GM23338 (cell line): Measurements from ENCODE around the gene GNG12. TPM values are rescaled to one million over a fixed set of nuclear protein-coding genes. Genes with fewer than 3 reads are reported as not detected.

Experiments
- ATAC-seq: fragments of 200-7000 bp; cut with Tn5 transposase; 3 replicates; pipeline ENCODE4 v1.9.1; 2020
- DNase-seq: peaks from one replicate; pipeline ENCODE4 v3.0.0-alpha.2; 2015; ENCODE audit warnings: low spot score
- H2AFZ ChIP-seq: fragments of 200-600 bp; sonication (generic); 2 replicates; pipeline ENCODE4 v1.8.0; 2016; ENCODE audit warnings: antibody characterized with exemption, mild to moderate bottlenecking, moderate library complexity
- H3F3A ChIP-seq: fragments of 200-600 bp; sonication (generic); replicated peaks from 2 replicates; pipeline ENCODE4 v1.8.0; 2017; ENCODE audit warnings: antibody characterized with exemption, mixed run types, low read depth
- H3K27ac ChIP-seq: fragments of 200-600 bp; sonication (generic); 2 replicates; pipeline ENCODE4 v1.6.1; 2016; ENCODE audit warnings: low read depth
- H3K27me3 ChIP-seq: fragments of 200-600 bp; sonication (generic); 2 replicates; pipeline ENCODE4 v1.8.0; 2016; ENCODE audit warnings: mild to moderate bottlenecking, mixed run types, moderate library complexity; ENCODE audit not compliant: insufficient read depth
- H3K36me3 ChIP-seq: fragments of 200-600 bp; sonication (generic); 2 replicates; pipeline ENCODE4 v1.8.0; 2016; ENCODE audit warnings: mild to moderate bottlenecking; ENCODE audit not compliant: insufficient read depth
- H3K4me1 ChIP-seq: fragments of 200-600 bp; sonication (generic); 2 replicates; pipeline ENCODE4 v1.8.0; 2016; ENCODE audit warnings: mild to moderate bottlenecking, moderate library complexity; ENCODE audit not compliant: insufficient read depth
- H3K4me2 ChIP-seq: fragments of 200-600 bp; sonication (generic); 2 replicates; pipeline ENCODE4 v1.7.1; 2017; ENCODE audit warnings: mixed run types
- H3K4me3 ChIP-seq: fragments of 200-600 bp; sonication (generic); 2 replicates; pipeline ENCODE4 v1.6.1; 2016; ENCODE audit warnings: mixed run types
- H3K79me2 ChIP-seq: fragments of 200-600 bp; sonication (generic); replicated peaks from 2 replicates; pipeline ENCODE4 v1.8.0; 2017; ENCODE audit warnings: mild to moderate bottlenecking; ENCODE audit not compliant: insufficient read depth
- H3K9me2 ChIP-seq: fragments of 200-600 bp; sonication (generic); 2 replicates; pipeline ENCODE4 v1.8.0; 2017; ENCODE audit not compliant: insufficient read depth
- H4K20me1 ChIP-seq: fragments of 200-600 bp; sonication (generic); replicated peaks from 2 replicates; pipeline ENCODE4 v1.8.0; 2017; ENCODE audit warnings: mild to moderate bottlenecking; ENCODE audit not compliant: insufficient read depth
- H3K27ac Mint-ChIP-seq: 2 replicates; pipeline ENCODE4 v1.8.0; 2020; ENCODE audit warnings: inconsistent platforms, mild to moderate bottlenecking, moderate library complexity, mixed read lengths
- H3K27me3 Mint-ChIP-seq: 3 replicates; pipeline ENCODE4 v1.8.0; 2022; ENCODE audit warnings: low read depth, mild to moderate bottlenecking, moderate library complexity, mixed read lengths, inconsistent platforms; ENCODE audit not compliant: insufficient read depth, poor library complexity
- H3K36me3 Mint-ChIP-seq: 3 replicates; pipeline ENCODE4 v1.8.0; 2021; ENCODE audit warnings: low read depth, mild to moderate bottlenecking, inconsistent platforms, moderate library complexity, mixed read lengths
- H3K4me1 Mint-ChIP-seq: 3 replicates; pipeline ENCODE4 v1.8.0; 2020; ENCODE audit warnings: mild to moderate bottlenecking, inconsistent platforms, mixed read lengths
- H3K4me3 Mint-ChIP-seq: 3 replicates; pipeline ENCODE4 v1.8.0; 2021; ENCODE audit warnings: moderate library complexity, mild to moderate bottlenecking, inconsistent platforms, mixed read lengths
- H3K9me3 Mint-ChIP-seq: 3 replicates; pipeline ENCODE4 v1.8.0; 2020; ENCODE audit warnings: moderate library complexity, mild to moderate bottlenecking, inconsistent platforms, mixed read lengths
- CTCF ChIP-seq, 2 experiments: fragments of 200-600 bp in 1 of 2; sonication (generic) in 1 of 2; conservative IDR thresholded peaks; 2 replicates each; pipeline versions ENCODE4 v1.5.1 to v1.6.1; 2016 to 2017; ENCODE audit warnings: antibody characterized with exemption in 2 of 2, low read depth in 2 of 2, mild to moderate bottlenecking in 2 of 2, moderate library complexity in 1 of 2
- EZH2phosphoT487 ChIP-seq: fragments of 200-600 bp; sonication (generic); IDR thresholded peaks from one replicate; pipeline ENCODE4 v1.8.1; 2018; ENCODE audit warnings: antibody characterized with exemption; ENCODE audit not compliant: unreplicated experiment
- JUNB ChIP-seq: IDR thresholded peaks from one replicate; pipeline ENCODE4 v1.6.1; 2016; ENCODE audit warnings: antibody characterized with exemption; ENCODE audit not compliant: unreplicated experiment
- NANOG ChIP-seq: IDR thresholded peaks from 2 replicates; pipeline ENCODE4 v1.6.1; 2016; ENCODE audit warnings: antibody characterized with exemption, borderline replicate concordance
- POLR2AphosphoS5 ChIP-seq: IDR thresholded peaks from 2 replicates; pipeline ENCODE4 v1.6.1; 2016; ENCODE audit warnings: antibody characterized with exemption, low read depth
- STAT1 ChIP-seq: IDR thresholded peaks from one replicate; pipeline ENCODE4 v1.6.1; 2016; ENCODE audit warnings: antibody characterized with exemption; ENCODE audit not compliant: unreplicated experiment
- ZNF114 ChIP-seq: fragments of 250-450 bp; sonication (Bioruptor Pico); IDR thresholded peaks from 2 replicates; pipeline ENCODE4 v1.5.0; 2020; ENCODE audit warnings: mild to moderate bottlenecking, moderate library complexity
- polyA plus RNA-seq: library from polyadenylated mRNA; unstranded; fragments of >200 nt; fragmentation: Nextera tagmentation; extraction: Ambion mirVana; gene quantifications from 2 replicates; pipeline ENCODE4 v1.2.1, GENCODE V29; 2016
- total RNA-seq: library from RNA; depleted of rRNA; stranded (reverse); fragments of >200 nt; shearing (Covaris generic); gene quantifications from 2 replicates; pipeline ENCODE4 v1.2.3, GENCODE V29; 2014
- TF ChIP-seq, protein P1 (sequence below): IDR thresholded peaks from 2 replicates; pipeline ENCODE4 v1.6.1; 2016; ENCODE audit warnings: antibody characterized with exemption
- TF ChIP-seq, protein P2 (sequence below): fragments of 250-450 bp; sonication (Bioruptor Pico); IDR thresholded peaks from 2 replicates; pipeline ENCODE4 v1.5.0; 2020; ENCODE audit warnings: mild to moderate bottlenecking, moderate library complexity

Gene GNG12
- total and polyA plus RNA-seq, 2 experiments from 2014 or later: 13.4 to 33.0 TPM

- Histone ChIP-seq H3K9me2 (peaks cover 6% of the 10 kb centered on the region; the same call in 1 of the 2 replicates), H3K27ac (no peak overlapping the region), H3K4me3 (peak overlapping the region; percentile 93), H3F3A (no peaks in the 10 kb centered on the region; the same call in 1 of the 2 replicates), H2AFZ (peak overlapping the region; percentile 84), H4K20me1 (no peaks in the 10 kb centered on the region), H3K27me3 (peaks cover 47% of the 10 kb centered on the region), H3K4me1 (peaks cover 20% of the 10 kb centered on the region), H3K79me2 (peaks cover 28% of the 10 kb centered on the region), H3K4me2 (peak overlapping the region; percentile 100), H3K36me3 (no peaks in the 10 kb centered on the region)
- H3K36me3 Mint-ChIP-seq: no peaks in the 10 kb centered on the region
- no peaks in the 10 kb centered on the region for H3K9me3 Mint-ChIP-seq
- DNase-seq (peak; percentile 47), ATAC-seq (peak; percentile 6; the same call in 1 of the 3 replicates)
- H3K27me3 Mint-ChIP-seq: peaks cover 33% of the 10 kb centered on the region
- H3K4me1 Mint-ChIP-seq: peaks cover 22% of the 10 kb centered on the region
- peak overlapping the region; percentile 88 for H3K4me3 Mint-ChIP-seq
- peak overlapping the region; percentile 27; the same call in 1 of the 2 replicates for H3K27ac Mint-ChIP-seq
- TF ChIP-seq NANOG (no peak), EZH2phosphoT487 (no peak), CTCF (conservative IDR thresholded peaks at IDR 0.05; ENCODE audit: low read depth in 2 of 2) (0 out of 4 replicates have a peak, but pooled peaks of 1 of the 2 experiments have one; percentile 1), STAT1 (no peak), ZNF114 (CRISPR knock-in tag) (no peak), POLR2AphosphoS5 (no peak)
- TF ChIP-seq, protein P1, sequence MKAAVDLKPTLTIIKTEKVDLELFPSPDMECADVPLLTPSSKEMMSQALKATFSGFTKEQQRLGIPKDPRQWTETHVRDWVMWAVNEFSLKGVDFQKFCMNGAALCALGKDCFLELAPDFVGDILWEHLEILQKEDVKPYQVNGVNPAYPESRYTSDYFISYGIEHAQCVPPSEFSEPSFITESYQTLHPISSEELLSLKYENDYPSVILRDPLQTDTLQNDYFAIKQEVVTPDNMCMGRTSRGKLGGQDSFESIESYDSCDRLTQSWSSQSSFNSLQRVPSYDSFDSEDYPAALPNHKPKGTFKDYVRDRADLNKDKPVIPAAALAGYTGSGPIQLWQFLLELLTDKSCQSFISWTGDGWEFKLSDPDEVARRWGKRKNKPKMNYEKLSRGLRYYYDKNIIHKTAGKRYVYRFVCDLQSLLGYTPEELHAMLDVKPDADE: no peak
Observed at GRCh38 chr1:67831850-67832513, 1.3 kb downstream of the GNG12 start.

DNA sequence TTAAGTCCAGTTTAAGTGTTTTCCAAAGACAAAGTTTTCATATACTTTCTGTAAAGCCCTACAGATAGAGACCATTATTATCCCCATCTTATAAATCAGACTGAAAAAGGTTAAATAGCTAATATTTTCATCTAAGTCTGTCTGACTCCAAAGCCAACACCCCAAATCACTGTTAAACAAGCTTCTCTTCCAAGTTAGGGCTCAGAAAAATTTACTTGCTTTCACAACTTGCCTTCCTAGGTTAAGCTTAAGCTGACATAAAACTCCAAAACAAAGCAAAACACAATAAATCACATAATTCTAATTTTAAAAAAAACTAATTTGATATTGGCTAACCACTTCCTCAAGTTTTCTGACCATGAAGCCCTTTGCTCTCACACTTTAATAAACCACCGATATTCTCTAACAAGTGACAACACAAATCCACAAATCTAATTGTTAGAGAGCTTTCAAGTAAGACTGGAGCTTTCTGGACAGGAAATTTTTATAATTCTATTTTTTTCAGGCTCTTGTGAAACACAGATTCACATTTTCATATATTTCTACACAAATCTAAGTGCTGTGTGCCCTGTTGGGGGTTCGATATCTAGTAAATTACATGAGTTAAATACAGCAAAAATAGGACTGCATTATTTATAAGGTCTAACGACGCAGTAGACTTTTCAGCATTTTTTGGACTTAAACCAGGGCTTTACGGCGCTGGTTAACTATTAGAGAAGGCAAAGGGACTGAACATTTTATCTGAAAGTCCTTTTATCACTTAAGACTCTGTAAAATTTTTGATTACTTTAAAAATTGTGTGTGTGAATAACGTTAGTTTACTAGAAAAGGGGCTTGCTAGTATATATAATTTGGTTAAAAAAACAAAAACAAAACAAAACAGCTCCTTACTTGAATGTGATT lies 2.1 kb downstream of the GNG12 start:
- Histone ChIP-seq H4K20me1 (no peaks in the 10 kb centered on the region), H3F3A (no peaks in the 10 kb centered on the region; the same call in 1 of the 2 replicates), H3K4me2 (peak overlapping the region; percentile 100), H3K9me2 (peaks cover 6% of the 10 kb centered on the region; the same call in 1 of the 2 replicates), H2AFZ (peak overlapping the region; percentile 84; the same call in 1 of the 2 replicates), H3K27me3 (peaks cover 47% of the 10 kb centered on the region), H3K27ac (no peak overlapping the region), H3K4me1 (peaks cover 13% of the 10 kb centered on the region), H3K79me2 (peaks cover 28% of the 10 kb centered on the region), H3K36me3 (no peaks in the 10 kb centered on the region), H3K4me3 (peak overlapping the region; percentile 93)
- H3K27ac Mint-ChIP-seq: no peak overlapping the region
- peak overlapping the region; percentile 88 for H3K4me3 Mint-ChIP-seq
- DNase-seq (no peak), ATAC-seq (no peak)
- H3K27me3 Mint-ChIP-seq: peaks cover 31% of the 10 kb centered on the region
- H3K4me1 Mint-ChIP-seq: peaks cover 15% of the 10 kb centered on the region
- H3K36me3 Mint-ChIP-seq: no peaks in the 10 kb centered on the region
- no peaks in the 10 kb centered on the region for H3K9me3 Mint-ChIP-seq
- TF ChIP-seq EZH2phosphoT487 (no peak), JUNB (no peak)
- TF ChIP-seq, protein P2, sequence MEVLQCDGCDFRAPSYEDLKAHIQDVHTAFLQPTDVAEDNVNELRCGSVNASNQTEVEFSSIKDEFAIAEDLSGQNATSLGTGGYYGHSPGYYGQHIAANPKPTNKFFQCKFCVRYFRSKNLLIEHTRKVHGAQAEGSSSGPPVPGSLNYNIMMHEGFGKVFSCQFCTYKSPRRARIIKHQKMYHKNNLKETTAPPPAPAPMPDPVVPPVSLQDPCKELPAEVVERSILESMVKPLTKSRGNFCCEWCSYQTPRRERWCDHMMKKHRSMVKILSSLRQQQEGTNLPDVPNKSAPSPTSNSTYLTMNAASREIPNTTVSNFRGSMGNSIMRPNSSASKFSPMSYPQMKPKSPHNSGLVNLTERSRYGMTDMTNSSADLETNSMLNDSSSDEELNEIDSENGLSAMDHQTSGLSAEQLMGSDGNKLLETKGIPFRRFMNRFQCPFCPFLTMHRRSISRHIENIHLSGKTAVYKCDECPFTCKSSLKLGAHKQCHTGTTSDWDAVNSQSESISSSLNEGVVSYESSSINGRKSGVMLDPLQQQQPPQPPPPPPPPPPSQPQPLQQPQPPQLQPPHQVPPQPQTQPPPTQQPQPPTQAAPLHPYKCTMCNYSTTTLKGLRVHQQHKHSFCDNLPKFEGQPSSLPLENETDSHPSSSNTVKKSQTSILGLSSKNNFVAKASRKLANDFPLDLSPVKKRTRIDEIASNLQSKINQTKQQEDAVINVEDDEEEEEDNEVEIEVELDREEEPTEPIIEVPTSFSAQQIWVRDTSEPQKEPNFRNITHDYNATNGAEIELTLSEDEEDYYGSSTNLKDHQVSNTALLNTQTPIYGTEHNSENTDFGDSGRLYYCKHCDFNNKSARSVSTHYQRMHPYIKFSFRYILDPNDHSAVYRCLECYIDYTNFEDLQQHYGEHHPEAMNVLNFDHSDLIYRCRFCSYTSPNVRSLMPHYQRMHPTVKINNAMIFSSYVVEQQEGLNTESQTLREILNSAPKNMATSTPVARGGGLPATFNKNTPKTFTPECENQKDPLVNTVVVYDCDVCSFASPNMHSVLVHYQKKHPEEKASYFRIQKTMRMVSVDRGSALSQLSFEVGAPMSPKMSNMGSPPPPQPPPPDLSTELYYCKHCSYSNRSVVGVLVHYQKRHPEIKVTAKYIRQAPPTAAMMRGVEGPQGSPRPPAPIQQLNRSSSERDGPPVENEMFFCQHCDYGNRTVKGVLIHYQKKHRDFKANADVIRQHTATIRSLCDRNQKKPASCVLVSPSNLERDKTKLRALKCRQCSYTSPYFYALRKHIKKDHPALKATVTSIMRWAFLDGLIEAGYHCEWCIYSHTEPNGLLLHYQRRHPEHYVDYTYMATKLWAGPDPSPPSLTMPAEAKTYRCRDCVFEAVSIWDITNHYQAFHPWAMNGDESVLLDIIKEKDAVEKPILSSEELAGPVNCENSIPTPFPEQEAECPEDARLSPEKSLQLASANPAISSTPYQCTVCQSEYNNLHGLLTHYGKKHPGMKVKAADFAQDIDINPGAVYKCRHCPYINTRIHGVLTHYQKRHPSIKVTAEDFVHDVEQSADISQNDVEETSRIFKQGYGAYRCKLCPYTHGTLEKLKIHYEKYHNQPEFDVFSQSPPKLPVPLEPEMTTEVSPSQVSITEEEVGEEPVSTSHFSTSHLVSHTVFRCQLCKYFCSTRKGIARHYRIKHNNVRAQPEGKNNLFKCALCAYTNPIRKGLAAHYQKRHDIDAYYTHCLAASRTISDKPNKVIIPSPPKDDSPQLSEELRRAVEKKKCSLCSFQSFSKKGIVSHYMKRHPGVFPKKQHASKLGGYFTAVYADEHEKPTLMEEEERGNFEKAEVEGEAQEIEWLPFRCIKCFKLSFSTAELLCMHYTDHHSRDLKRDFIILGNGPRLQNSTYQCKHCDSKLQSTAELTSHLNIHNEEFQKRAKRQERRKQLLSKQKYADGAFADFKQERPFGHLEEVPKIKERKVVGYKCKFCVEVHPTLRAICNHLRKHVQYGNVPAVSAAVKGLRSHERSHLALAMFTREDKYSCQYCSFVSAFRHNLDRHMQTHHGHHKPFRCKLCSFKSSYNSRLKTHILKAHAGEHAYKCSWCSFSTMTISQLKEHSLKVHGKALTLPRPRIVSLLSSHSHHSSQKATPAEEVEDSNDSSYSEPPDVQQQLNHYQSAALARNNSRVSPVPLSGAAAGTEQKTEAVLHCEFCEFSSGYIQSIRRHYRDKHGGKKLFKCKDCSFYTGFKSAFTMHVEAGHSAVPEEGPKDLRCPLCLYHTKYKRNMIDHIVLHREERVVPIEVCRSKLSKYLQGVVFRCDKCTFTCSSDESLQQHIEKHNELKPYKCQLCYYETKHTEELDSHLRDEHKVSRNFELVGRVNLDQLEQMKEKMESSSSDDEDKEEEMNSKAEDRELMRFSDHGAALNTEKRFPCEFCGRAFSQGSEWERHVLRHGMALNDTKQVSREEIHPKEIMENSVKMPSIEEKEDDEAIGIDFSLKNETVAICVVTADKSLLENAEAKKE: no peak
